H9 (cell line): ENCODE data around the gene HSPBP1. TPM values are rescaled to one million over a fixed set of nuclear protein-coding genes. Genes with fewer than 3 reads are reported as not detected.

Experiments
- DNase-seq: peaks from one replicate; pipeline ENCODE4 v3.0.0-alpha.2; 2017
- H2AFZ ChIP-seq: one replicate; pipeline ENCODE4 v1.6.1; 2013; ENCODE audit warnings: mild to moderate bottlenecking, low read length, control low read depth, moderate library complexity
- H2AK5ac ChIP-seq: 2 replicates; pipeline ENCODE4 v1.6.1; 2013; ENCODE audit warnings: low read length, control low read depth, mixed read lengths; ENCODE audit not compliant: insufficient read length
- H2BK120ac ChIP-seq: one replicate; pipeline ENCODE4 v1.6.1; 2013; ENCODE audit warnings: low read depth, mild to moderate bottlenecking, low read length, control low read depth, inconsistent platforms; ENCODE audit not compliant: poor library complexity, severe bottlenecking
- H2BK12ac ChIP-seq: 2 replicates; pipeline ENCODE4 v1.6.1; 2013; ENCODE audit warnings: low read length, control low read depth, mixed read lengths, low read depth; ENCODE audit not compliant: insufficient read length
- H2BK15ac ChIP-seq: 2 replicates; pipeline ENCODE4 v1.6.1; 2013; ENCODE audit warnings: low read depth, low read length, control low read depth
- H2BK20ac ChIP-seq: one replicate; pipeline ENCODE4 v1.6.1; 2013; ENCODE audit warnings: low read depth, mild to moderate bottlenecking, low read length, control low read depth, inconsistent platforms; ENCODE audit not compliant: poor library complexity, severe bottlenecking
- H2BK5ac ChIP-seq: 2 replicates; pipeline ENCODE4 v1.6.1; 2013; ENCODE audit warnings: low read length, control low read depth, mixed read lengths; ENCODE audit not compliant: insufficient read length
- H3K14ac ChIP-seq: 2 replicates; pipeline ENCODE4 v1.6.1; 2013; ENCODE audit warnings: low read length, control low read depth; ENCODE audit not compliant: insufficient read depth
- H3K18ac ChIP-seq: 2 replicates; pipeline ENCODE4 v1.6.1; 2013; ENCODE audit warnings: low read depth, mild to moderate bottlenecking, mixed read lengths, low read length, control low read depth; ENCODE audit not compliant: insufficient read length
- H3K23ac ChIP-seq: 2 replicates; pipeline ENCODE4 v1.6.1; 2013; ENCODE audit warnings: low read length, control low read depth, mixed read lengths, low read depth; ENCODE audit not compliant: insufficient read length
- H3K23me2 ChIP-seq: 2 replicates; pipeline ENCODE4 v1.6.1; 2013; ENCODE audit warnings: low read depth, mild to moderate bottlenecking, mixed read lengths, low read length, control low read depth; ENCODE audit not compliant: insufficient read length, poor library complexity, severe bottlenecking
- H3K27ac ChIP-seq: 2 replicates; pipeline ENCODE4 v1.5.1; 2013; ENCODE audit warnings: low read length, control low read depth, mixed read lengths, low read depth; ENCODE audit not compliant: insufficient read length
- H3K27me3 ChIP-seq: 2 replicates; pipeline ENCODE4 v1.6.1; 2013; ENCODE audit warnings: low read length, control low read depth, inconsistent platforms; ENCODE audit not compliant: insufficient read depth
- H3K4ac ChIP-seq: 2 replicates; pipeline ENCODE4 v1.6.1; 2013; ENCODE audit warnings: low read depth, mild to moderate bottlenecking, control low read depth, inconsistent platforms, low read length, moderate library complexity
- H3K4me1 ChIP-seq: 2 replicates; pipeline ENCODE4 v1.6.1; 2013; ENCODE audit warnings: low read length, control low read depth, inconsistent platforms; ENCODE audit not compliant: insufficient read depth
- H3K4me2 ChIP-seq: 2 replicates; pipeline ENCODE4 v1.6.1; 2013; ENCODE audit warnings: low read length, control low read depth, mixed read lengths; ENCODE audit not compliant: insufficient read length, insufficient read depth
- H3K56ac ChIP-seq: 2 replicates; pipeline ENCODE4 v1.6.1; 2013; ENCODE audit warnings: low read depth, mild to moderate bottlenecking, mixed read lengths, low read length, control low read depth; ENCODE audit not compliant: insufficient read length
- H3K79me1 ChIP-seq: 2 replicates; pipeline ENCODE4 v1.6.1; 2013; ENCODE audit warnings: low read depth, mild to moderate bottlenecking, moderate library complexity, low read length, control low read depth, inconsistent platforms; ENCODE audit not compliant: insufficient read depth, poor library complexity, severe bottlenecking
- H3K79me2 ChIP-seq: 2 replicates; pipeline ENCODE4 v1.6.1; 2013; ENCODE audit warnings: low read length, control low read depth, inconsistent platforms; ENCODE audit not compliant: insufficient read depth
- H3K9ac ChIP-seq: 2 replicates; pipeline ENCODE4 v1.6.1; 2013; ENCODE audit warnings: low read length, control low read depth, mixed read lengths; ENCODE audit not compliant: insufficient read length; ENCODE audit errors: extremely low read depth
- H3K9me3 ChIP-seq: one replicate; pipeline ENCODE4 v1.6.1; 2013; ENCODE audit warnings: low read depth, low read length, inconsistent platforms; ENCODE audit not compliant: control insufficient read depth
- H3T11ph ChIP-seq: one replicate; pipeline ENCODE4 v1.6.1; 2013; ENCODE audit warnings: mild to moderate bottlenecking, low read length, control low read depth, inconsistent platforms
- H4K20me1 ChIP-seq: one replicate; pipeline ENCODE4 v1.6.1; 2013; ENCODE audit not compliant: control insufficient read depth, insufficient read length, insufficient read depth
- H4K5ac ChIP-seq: 2 replicates; pipeline ENCODE4 v1.6.1; 2013; ENCODE audit warnings: low read depth, mild to moderate bottlenecking, mixed read lengths, low read length, control low read depth; ENCODE audit not compliant: insufficient read length
- H4K8ac ChIP-seq: replicated peaks from 2 replicates; pipeline ENCODE4 v1.6.1; 2013; ENCODE audit warnings: low read length, control low read depth, mixed read lengths, low read depth; ENCODE audit not compliant: insufficient read length
- H4K91ac ChIP-seq: 2 replicates; pipeline ENCODE4 v1.6.1; 2013; ENCODE audit warnings: low read depth, mild to moderate bottlenecking, moderate library complexity, mixed read lengths, low read length, control low read depth; ENCODE audit not compliant: insufficient read length
- H3K27ac Mint-ChIP-seq, 3 experiments: 2 replicates in 2 of 3; 3 replicates in 1 of 3; pipeline ENCODE4 v1.8.0; 2020 to 2021; ENCODE audit warnings: mixed read lengths in 3 of 3, mild to moderate bottlenecking in 1 of 3, moderate library complexity in 1 of 3
- H3K27me3 Mint-ChIP-seq: 2 replicates; pipeline ENCODE4 v1.8.0; 2021; ENCODE audit warnings: low read depth, mild to moderate bottlenecking, moderate library complexity, mixed read lengths
- H3K36me3 Mint-ChIP-seq, 3 experiments: 2 replicates in 2 of 3; 3 replicates in 1 of 3; pipeline ENCODE4 v1.8.0; 2020 to 2021; ENCODE audit warnings: low read depth in 3 of 3, mixed read lengths in 3 of 3; ENCODE audit not compliant: insufficient read depth in 1 of 3
- H3K4me1 Mint-ChIP-seq, 2 experiments: 2 replicates each; pipeline ENCODE4 v1.8.0; 2020; ENCODE audit warnings: mixed read lengths in 2 of 2
- H3K4me3 Mint-ChIP-seq, 2 experiments: 2 replicates in 1 of 2; 3 replicates in 1 of 2; pipeline ENCODE4 v1.8.0; 2020 to 2021; ENCODE audit warnings: mild to moderate bottlenecking in 2 of 2, mixed read lengths in 2 of 2, moderate library complexity in 1 of 2
- H3K9me3 Mint-ChIP-seq, 2 experiments: 2 replicates in 1 of 2; 3 replicates in 1 of 2; pipeline ENCODE4 v1.8.0; 2020; ENCODE audit warnings: mild to moderate bottlenecking in 2 of 2, mixed read lengths in 2 of 2, moderate library complexity in 1 of 2
- CTCF ChIP-seq: fragments of 200-600 bp; sonication (generic); conservative IDR thresholded peaks from 3 replicates; pipeline ENCODE4 v1.8.0; 2021; ENCODE audit warnings: antibody characterized with exemption, mild to moderate bottlenecking
- WGBS: extraction: QIAGEN DNeasy Blood & Tissue Kit; methylation state at CpG from one replicate; pipeline ENCODE4 v1.1.7; 2013; ENCODE audit warnings: missing lambda C conversion rate, low lambda C conversion rate, mixed read lengths; ENCODE audit not compliant: insufficient read length; ENCODE audit errors: extremely low coverage; 5-methylcytosine and 5-hydroxymethylcytosine counted together
- total RNA-seq: library from RNA; stranded (reverse); gene quantifications from 2 replicates; pipeline ENCODE4 v1.2.1, GENCODE V29; 2021

The HSPBP1 gene
- total RNA-seq, 1 experiment from 2014 or later = 47.4 TPM

DNA sequence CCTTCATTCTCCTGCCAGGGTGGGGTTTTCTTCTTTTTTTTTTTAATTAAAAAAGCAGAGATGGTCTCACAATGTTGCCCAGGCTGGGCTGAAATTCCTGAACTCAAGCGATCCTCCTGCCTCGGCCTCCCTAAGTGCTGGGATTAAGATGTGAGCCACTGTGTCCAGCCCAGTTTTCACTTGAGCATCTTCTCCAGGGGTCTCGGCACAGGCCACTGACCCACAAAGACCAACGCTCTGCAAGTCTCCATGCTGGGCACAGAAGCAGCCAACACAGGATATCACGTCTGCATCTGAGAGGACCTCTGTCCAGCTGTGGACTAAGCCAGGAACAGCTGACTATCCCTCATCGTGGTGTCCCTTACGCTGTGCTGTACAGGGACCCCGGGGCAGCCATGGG lies 41.9 kb downstream of the HSPBP1 start:
- H3K27me3 ChIP-seq = no peaks in the 10 kb centered on the region
- no peaks in the 10 kb centered on the region for H3K4me1 ChIP-seq
- H3K79me2 ChIP-seq = no peaks in the 10 kb centered on the region
- H4K5ac ChIP-seq = no peak overlapping the region
- Mint-ChIP-seq H3K4me3 (no peak overlapping the region), H3K9me3 (no peaks in the 10 kb centered on the region), H3K27ac (no peak overlapping the region), H3K36me3 (peaks cover 31 to 77% (median 77%) of the 10 kb centered on the region in 3 experiments; a peak in 6 of 7 replicates), H3K4me1 (no peaks in the 10 kb centered on the region), H3K27me3 (no peaks in the 10 kb centered on the region)
- no peak overlapping the region for H2BK120ac ChIP-seq
- H3K18ac ChIP-seq = no peak overlapping the region
- no peak overlapping the region for H4K91ac ChIP-seq
- H3K56ac ChIP-seq = no peak overlapping the region
- no peak overlapping the region for H3K27ac ChIP-seq
- H3K14ac ChIP-seq = no peak overlapping the region
- H2AFZ ChIP-seq = no peak overlapping the region
- no peak overlapping the region for H2BK20ac ChIP-seq
- H3K9ac ChIP-seq = no peak overlapping the region
- H2BK15ac ChIP-seq = no peak overlapping the region
- H4K20me1 ChIP-seq = no peaks in the 10 kb centered on the region
- H3K4me2 ChIP-seq = no peak overlapping the region
- no peak for DNase-seq
- no CpG with 5 or more reads among the region's 8 CpGs for WGBS
- H3K79me1 ChIP-seq = no peaks in the 10 kb centered on the region
- no peak overlapping the region for H3K4ac ChIP-seq
- no peak overlapping the region for H4K8ac ChIP-seq
- TF ChIP-seq CTCF = no peak
- no peak overlapping the region for H2BK12ac ChIP-seq
- H2BK5ac ChIP-seq = no peak overlapping the region
- H2AK5ac ChIP-seq = no peak overlapping the region
- H3K23ac ChIP-seq = no peak overlapping the region
- H3K23me2 ChIP-seq = no peaks in the 10 kb centered on the region
- no peak overlapping the region for H3T11ph ChIP-seq
- no peaks in the 10 kb centered on the region for H3K9me3 ChIP-seq
